ENCODE results near the gene APOBEC3G. TPM values are rescaled to one million over a fixed set of nuclear protein-coding genes. Genes with fewer than 3 reads are reported as not detected.

Gene APOBEC3G
- total and polyA plus RNA-seq, 10 of the 15 experiments (the other 5 are each of a cell fraction or from before 2014, with no cell fraction given): 103 to 232 (median 152) TPM

DNA sequence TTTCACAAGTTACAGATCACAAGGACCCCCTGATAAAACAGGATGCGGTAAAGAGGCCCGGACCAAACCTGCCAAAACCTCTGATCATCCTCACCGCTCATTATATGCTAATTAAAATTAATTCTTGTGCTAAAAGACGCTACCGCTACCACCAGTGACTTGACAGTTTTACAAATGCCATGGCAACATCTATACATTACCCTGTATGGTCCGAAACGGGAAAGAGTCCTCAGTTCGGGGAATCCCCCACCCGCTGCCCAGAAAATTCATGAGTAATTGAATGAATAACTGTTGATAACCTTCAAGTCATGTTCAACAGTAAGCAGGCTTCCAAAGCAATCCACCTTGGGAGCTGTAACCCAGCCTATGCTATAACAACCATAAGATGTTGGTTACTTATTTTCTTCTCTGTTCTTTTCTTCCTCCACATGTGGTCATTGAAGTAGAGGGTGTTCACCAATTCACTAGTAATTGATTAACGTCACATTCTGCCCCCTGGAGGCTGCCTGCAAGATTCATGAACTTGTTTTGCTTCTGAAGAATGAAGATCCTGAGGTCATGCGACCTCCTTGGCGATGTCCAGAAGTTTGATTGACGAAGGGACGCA is 40.6 kb downstream of the APOBEC3G start (continued):
- TF ChIP-seq IKZF1 (conservative IDR thresholded peaks at IDR 0.05) (peak; percentile 74), ATF7 (IDR thresholded peaks at IDR 0.05; ENCODE audit: low read depth) (peak; percentile 81), GABPA (IDR thresholded peaks at IDR 0.05; ENCODE audit: low read depth) (no peak), ZNF274 (IDR thresholded peaks at IDR 0.05; ENCODE audit: insufficient read depth, insufficient read length) (no peak), TCF7 (IDR thresholded peaks at IDR 0.05; ENCODE audit: borderline replicate concordance) (no peak; the same call in 1 of the 2 replicates), TARDBP (IDR thresholded peaks at IDR 0.05; ENCODE audit: borderline replicate concordance) (no peak), KLF5 (IDR thresholded peaks at IDR 0.05; ENCODE audit: partially characterized antibody) (peak; percentile 84), DPF2 (IDR thresholded peaks at IDR 0.05) (peak; percentile 94), STAT1 (conservative IDR thresholded peaks at IDR 0.05) (no peak; the same call in 1 of the 2 replicates), FOS (IDR thresholded peaks at IDR 0.05; ENCODE audit: borderline replicate concordance, extremely low read depth, insufficient read length) (no peak), EGR1 (IDR thresholded peaks at IDR 0.05; ENCODE audit: borderline replicate concordance in 1 of 2, low read depth in 2 of 2, low read length in 2 of 2) (peak in 1 of 2 experiments; percentile 45; a peak in 1 of 3 replicates), NFYB (IDR thresholded peaks at IDR 0.05; ENCODE audit: insufficient read depth, low read depth, low read length) (no peak), HCFC1 (IDR thresholded peaks at IDR 0.05; ENCODE audit: low read length) (no peak), LARP7 (IDR thresholded peaks at IDR 0.05) (no peak), ZNF384 (IDR thresholded peaks at IDR 0.05; ENCODE audit: borderline replicate concordance, low read depth, low read length) (no peak)
- TF ChIP-seq, protein P1, sequence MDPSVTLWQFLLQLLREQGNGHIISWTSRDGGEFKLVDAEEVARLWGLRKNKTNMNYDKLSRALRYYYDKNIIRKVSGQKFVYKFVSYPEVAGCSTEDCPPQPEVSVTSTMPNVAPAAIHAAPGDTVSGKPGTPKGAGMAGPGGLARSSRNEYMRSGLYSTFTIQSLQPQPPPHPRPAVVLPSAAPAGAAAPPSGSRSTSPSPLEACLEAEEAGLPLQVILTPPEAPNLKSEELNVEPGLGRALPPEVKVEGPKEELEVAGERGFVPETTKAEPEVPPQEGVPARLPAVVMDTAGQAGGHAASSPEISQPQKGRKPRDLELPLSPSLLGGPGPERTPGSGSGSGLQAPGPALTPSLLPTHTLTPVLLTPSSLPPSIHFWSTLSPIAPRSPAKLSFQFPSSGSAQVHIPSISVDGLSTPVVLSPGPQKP (IDR thresholded peaks at IDR 0.05; ENCODE audit: low read depth, low read length): no peak
- TF ChIP-seq, protein P2, sequence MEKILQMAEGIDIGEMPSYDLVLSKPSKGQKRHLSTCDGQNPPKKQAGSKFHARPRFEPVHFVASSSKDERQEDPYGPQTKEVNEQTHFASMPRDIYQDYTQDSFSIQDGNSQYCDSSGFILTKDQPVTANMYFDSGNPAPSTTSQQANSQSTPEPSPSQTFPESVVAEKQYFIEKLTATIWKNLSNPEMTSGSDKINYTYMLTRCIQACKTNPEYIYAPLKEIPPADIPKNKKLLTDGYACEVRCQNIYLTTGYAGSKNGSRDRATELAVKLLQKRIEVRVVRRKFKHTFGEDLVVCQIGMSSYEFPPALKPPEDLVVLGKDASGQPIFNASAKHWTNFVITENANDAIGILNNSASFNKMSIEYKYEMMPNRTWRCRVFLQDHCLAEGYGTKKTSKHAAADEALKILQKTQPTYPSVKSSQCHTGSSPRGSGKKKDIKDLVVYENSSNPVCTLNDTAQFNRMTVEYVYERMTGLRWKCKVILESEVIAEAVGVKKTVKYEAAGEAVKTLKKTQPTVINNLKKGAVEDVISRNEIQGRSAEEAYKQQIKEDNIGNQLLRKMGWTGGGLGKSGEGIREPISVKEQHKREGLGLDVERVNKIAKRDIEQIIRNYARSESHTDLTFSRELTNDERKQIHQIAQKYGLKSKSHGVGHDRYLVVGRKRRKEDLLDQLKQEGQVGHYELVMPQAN (conservative IDR thresholded peaks at IDR 0.05): no peak
- TF ChIP-seq, protein P3, sequence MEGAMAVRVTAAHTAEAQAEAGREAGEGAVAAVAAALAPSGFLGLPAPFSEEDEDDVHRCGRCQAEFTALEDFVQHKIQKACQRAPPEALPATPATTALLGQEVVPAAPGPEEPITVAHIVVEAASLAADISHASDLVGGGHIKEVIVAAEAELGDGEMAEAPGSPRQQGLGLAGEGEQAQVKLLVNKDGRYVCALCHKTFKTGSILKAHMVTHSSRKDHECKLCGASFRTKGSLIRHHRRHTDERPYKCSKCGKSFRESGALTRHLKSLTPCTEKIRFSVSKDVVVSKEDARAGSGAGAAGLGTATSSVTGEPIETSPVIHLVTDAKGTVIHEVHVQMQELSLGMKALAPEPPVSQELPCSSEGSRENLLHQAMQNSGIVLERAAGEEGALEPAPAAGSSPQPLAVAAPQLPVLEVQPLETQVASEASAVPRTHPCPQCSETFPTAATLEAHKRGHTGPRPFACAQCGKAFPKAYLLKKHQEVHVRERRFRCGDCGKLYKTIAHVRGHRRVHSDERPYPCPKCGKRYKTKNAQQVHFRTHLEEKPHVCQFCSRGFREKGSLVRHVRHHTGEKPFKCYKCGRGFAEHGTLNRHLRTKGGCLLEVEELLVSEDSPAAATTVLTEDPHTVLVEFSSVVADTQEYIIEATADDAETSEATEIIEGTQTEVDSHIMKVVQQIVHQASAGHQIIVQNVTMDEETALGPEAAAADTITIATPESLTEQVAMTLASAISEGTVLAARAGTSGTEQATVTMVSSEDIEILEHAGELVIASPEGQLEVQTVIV (IDR thresholded peaks at IDR 0.05; ENCODE audit: borderline replicate concordance, partially characterized antibody): no peak
- TF ChIP-seq, protein P4, sequence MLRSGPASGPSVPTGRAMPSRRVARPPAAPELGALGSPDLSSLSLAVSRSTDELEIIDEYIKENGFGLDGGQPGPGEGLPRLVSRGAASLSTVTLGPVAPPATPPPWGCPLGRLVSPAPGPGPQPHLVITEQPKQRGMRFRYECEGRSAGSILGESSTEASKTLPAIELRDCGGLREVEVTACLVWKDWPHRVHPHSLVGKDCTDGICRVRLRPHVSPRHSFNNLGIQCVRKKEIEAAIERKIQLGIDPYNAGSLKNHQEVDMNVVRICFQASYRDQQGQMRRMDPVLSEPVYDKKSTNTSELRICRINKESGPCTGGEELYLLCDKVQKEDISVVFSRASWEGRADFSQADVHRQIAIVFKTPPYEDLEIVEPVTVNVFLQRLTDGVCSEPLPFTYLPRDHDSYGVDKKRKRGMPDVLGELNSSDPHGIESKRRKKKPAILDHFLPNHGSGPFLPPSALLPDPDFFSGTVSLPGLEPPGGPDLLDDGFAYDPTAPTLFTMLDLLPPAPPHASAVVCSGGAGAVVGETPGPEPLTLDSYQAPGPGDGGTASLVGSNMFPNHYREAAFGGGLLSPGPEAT (IDR thresholded peaks at IDR 0.05; ENCODE audit: low read depth): peak; percentile 90
- TF ChIP-seq, protein P5, sequence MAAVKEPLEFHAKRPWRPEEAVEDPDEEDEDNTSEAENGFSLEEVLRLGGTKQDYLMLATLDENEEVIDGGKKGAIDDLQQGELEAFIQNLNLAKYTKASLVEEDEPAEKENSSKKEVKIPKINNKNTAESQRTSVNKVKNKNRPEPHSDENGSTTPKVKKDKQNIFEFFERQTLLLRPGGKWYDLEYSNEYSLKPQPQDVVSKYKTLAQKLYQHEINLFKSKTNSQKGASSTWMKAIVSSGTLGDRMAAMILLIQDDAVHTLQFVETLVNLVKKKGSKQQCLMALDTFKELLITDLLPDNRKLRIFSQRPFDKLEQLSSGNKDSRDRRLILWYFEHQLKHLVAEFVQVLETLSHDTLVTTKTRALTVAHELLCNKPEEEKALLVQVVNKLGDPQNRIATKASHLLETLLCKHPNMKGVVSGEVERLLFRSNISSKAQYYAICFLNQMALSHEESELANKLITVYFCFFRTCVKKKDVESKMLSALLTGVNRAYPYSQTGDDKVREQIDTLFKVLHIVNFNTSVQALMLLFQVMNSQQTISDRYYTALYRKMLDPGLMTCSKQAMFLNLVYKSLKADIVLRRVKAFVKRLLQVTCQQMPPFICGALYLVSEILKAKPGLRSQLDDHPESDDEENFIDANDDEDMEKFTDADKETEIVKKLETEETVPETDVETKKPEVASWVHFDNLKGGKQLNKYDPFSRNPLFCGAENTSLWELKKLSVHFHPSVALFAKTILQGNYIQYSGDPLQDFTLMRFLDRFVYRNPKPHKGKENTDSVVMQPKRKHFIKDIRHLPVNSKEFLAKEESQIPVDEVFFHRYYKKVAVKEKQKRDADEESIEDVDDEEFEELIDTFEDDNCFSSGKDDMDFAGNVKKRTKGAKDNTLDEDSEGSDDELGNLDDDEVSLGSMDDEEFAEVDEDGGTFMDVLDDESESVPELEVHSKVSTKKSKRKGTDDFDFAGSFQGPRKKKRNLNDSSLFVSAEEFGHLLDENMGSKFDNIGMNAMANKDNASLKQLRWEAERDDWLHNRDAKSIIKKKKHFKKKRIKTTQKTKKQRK (IDR thresholded peaks at IDR 0.05; ENCODE audit: low read depth, low read length): no peak
